AG09309 (cell line): Measurements from ENCODE around the gene C11orf91.

Source experiments
- DNase-seq: peaks from one replicate; pipeline ENCODE4 v3.0.0-alpha.2; 2010; ENCODE audit warnings: low read depth
- H3K4me3 ChIP-seq: 2 replicates; pipeline ENCODE4 v1.5.1; 2011; ENCODE audit warnings: mild to moderate bottlenecking, low read depth, low read length, moderate library complexity; ENCODE audit not compliant: control insufficient read depth
- TF ChIP-seq, protein P1 (sequence below): IDR thresholded peaks from 2 replicates; pipeline ENCODE4 v1.5.1; 2011; ENCODE audit warnings: mild to moderate bottlenecking, low read depth, low read length, inconsistent platforms; ENCODE audit not compliant: insufficient read depth, control insufficient read depth; ENCODE audit errors: missing control alignments

The C11orf91 gene, protein sequence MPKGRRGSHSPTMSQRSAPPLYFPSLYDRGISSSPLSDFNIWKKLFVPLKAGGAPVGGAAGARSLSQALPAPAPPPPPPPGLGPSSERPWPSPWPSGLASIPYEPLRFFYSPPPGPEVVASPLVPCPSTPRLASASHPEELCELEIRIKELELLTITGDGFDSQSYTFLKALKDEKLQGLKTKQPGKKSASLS

DNA sequence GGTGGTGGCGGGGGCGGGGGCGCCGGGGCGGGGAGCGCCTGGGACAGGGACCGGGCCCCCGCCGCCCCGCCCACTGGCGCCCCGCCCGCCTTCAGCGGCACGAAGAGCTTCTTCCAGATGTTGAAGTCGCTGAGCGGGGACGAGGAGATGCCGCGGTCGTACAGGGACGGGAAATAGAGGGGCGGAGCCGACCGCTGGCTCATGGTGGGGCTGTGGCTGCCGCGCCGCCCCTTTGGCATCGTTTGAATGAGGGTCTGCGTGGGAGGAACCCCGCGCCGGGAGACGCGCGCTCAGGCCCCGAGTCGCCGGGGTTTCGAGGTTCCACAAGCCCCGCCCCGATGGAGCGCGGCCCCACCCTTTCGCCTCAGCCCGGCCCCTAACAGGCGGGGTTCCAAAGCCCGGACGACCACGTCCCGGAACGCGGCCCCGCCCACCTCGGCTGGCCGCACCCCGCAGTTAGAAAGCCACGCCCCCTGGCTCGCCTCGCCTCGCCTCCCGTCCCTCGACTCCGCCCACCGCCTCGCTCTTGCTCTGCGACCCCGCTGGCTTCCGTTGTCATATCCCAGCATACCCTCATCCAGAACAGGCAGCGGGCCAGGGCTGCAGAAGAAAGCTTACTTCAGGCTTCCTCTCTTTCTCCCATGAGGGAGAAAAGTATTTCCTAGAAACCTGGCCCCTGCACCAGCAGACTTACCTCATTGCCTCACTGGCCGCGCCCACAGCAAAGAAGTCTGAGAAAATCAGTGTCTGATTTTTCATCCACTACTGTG is at the start of gene C11orf91:
Gene C11orf91 (minus strand): TSS at position 325 of the 770 bp plus-strand sequence. CDS start 86 bp downstream, at position 239.
- peak; percentile 70 for DNase-seq
- TF ChIP-seq, protein P1, sequence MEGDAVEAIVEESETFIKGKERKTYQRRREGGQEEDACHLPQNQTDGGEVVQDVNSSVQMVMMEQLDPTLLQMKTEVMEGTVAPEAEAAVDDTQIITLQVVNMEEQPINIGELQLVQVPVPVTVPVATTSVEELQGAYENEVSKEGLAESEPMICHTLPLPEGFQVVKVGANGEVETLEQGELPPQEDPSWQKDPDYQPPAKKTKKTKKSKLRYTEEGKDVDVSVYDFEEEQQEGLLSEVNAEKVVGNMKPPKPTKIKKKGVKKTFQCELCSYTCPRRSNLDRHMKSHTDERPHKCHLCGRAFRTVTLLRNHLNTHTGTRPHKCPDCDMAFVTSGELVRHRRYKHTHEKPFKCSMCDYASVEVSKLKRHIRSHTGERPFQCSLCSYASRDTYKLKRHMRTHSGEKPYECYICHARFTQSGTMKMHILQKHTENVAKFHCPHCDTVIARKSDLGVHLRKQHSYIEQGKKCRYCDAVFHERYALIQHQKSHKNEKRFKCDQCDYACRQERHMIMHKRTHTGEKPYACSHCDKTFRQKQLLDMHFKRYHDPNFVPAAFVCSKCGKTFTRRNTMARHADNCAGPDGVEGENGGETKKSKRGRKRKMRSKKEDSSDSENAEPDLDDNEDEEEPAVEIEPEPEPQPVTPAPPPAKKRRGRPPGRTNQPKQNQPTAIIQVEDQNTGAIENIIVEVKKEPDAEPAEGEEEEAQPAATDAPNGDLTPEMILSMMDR = no peak
- peak within 1 kb of the TSS; percentile 49 for H3K4me3 ChIP-seq

DNA sequence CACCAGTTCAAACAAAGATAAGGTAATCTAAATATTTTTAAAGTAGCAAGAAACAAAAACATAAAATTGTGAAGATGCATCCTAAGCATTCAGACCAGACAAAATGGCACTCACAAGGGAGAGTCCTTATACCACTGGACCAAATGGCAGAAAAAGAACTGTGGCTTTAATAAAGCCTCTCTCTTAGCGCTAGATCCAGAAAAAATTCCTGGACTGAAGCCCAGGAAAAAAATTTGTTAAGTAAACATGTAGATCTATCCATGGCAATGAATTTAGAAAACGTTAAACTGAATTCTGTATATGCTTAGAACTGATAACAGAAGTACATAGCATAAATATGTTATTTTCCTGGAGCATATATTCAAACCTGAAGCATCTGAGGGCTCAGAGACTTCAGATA is 47.4 kb upstream of the C11orf91 start:
- TF ChIP-seq, protein P1 = no peak
- DNase-seq = no peak
- H3K4me3 ChIP-seq = no peak overlapping the region

DNA sequence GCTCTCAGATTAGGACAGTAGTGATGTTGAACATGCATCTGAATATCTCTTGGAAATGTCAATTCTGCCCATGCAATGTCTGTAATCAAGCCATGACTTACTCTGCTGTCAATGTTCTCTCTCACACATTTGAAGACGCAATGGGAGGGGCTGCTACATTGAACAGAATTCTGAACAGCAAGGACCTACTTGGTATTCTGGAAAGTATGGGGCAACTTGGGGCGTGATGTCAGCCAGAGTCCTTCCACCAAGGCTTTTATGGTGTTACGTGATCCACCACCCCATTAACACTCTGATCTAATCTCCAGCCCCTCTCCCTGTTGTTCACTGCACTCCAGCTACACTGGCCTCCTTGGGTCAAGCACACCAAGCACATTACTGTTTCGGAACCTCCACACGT is 42.7 kb upstream of the C11orf91 start:
- no peak for DNase-seq
- no peak overlapping the region for H3K4me3 ChIP-seq
- TF ChIP-seq, protein P1 = no peak

DNA sequence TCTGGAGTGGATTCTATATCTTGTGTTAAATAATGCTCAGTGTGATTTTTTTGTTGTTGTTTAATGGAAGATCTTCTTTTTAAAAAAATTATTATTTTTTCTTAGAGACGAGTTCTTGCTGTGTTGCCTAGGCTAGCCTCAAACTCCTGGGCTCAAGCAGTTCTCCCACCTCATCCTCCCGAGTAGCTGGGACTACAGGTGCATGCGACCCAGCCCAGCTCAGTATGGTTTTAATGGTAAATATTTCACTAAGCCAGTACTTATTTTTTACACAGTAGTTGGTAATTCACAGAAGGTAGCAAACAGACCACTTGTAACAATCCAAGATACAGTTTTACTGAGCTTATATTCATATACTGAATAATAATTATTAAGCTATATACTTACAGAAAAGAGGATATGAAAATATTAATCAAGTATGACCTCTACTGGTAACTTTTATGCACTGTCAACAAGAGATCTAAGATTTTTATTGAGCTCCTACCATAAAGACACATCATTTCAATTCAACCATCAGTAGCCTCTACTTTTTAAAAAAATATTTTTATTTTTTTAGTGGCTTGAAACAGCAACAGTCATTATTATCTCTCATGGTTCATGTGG is 41.7 kb upstream of the C11orf91 start:
- no peak for DNase-seq
- no peak overlapping the region for H3K4me3 ChIP-seq
- TF ChIP-seq, protein P1 = peak; percentile 34

DNA sequence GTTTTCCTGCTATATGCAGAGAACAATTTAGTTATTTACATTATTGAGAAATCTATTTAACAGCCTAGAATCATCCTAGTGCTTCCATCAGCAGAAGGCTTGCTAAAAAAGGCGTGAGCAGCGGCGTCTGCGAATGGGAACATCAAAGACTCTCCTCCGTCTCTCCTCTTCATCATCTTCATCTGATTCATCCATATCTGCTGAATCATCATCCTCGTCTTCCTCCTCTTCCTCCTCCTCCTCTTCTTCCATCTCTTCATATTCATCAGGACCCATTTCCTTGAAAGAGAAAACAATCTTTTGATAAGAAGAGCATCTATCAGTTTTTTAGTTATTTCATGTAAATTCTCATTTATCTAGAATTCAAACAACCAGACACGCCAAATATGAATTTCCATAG is 41.2 kb upstream of the C11orf91 start:
- H3K4me3 ChIP-seq = no peak overlapping the region
- no peak for DNase-seq
- TF ChIP-seq, protein P1 = no peak

DNA sequence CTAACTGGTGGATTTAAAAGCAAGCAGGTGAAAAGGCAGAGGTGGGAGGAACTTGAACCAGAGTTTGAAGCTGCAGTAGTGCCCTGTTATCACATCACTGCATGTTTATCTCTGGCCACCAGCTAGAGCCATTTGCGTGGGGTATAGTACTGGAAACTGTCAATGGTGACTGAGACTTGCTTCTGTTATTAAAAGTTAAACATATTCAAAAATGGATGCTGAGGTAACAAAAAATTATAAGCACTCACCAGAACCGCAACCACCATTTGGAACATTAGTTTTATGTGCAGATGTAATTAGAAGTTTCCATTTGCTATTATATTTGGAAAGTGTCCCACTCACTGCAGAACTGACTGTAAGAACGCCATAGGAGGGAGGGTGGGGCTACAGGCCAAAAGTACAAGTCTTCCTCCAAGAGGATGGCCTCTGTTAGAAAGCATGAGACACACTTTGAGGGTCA is 36.8 kb upstream of the C11orf91 start:
- no peak overlapping the region for H3K4me3 ChIP-seq
- no peak for DNase-seq
- TF ChIP-seq, protein P1 = no peak
